Measurements from ENCODE around the gene PRKCB.

PRKCB gene

DNA sequence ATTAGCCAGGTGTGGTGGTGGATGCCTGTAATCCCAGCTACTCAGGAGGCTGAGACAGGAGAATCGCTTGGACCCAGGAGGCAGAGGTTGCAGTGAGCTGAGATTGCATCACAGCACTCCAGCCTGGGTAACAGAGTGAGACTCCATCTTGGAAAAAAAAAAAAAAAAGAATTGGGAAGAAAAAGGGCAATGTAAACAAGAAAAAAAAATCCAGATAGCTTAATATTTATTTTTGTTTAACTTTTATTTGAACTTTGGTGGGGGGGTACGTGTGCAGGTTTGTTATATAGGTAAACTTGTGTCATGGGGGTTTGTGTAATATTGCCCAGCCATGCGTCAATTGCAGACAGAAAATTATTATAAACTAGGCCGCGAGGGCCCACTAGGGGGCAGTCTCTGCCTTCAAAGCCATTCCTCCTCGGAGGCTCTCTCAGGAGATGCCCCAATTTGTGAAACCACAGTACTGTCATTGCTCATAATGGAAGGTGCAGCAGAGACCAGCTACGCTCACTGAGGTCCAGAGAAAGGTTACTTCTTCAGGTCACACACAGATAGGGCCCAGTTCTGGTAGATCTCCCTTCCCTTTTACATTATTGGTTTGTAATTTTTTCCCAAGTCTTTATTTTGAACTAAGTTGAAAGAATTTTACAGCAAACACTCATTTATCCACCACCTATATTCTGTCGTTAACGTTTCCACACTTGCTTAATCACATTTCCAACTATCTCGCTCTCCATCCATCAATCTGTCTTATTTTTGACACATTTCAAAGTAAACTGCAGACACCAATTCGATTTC lies 206.2 kb downstream of the PRKCB start:
- peak; percentile 59 to 67 for DNase-seq (ENCODE audit: low read depth in 2 of 2)

DNA sequence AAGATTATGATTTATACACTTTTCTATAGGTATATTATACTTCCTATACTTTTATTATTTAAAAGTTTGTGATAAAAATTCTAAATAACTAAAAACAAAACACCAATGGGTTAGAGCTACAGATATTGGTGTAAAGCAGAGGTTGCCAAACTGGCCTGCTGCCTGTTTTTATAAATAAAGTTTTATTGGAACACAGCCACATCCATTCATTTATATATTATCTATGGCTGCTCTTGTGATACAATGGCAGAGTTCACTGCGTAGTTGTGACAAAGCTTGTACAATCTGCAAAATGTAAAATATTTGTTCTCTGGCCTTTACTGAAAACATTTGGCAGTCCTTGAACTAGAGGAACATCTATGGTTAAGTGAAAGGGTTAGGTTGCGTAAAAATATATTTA lies 208.7 kb downstream of the PRKCB start:
- no peak for DNase-seq (ENCODE audit: low read depth in 2 of 2)

DNA sequence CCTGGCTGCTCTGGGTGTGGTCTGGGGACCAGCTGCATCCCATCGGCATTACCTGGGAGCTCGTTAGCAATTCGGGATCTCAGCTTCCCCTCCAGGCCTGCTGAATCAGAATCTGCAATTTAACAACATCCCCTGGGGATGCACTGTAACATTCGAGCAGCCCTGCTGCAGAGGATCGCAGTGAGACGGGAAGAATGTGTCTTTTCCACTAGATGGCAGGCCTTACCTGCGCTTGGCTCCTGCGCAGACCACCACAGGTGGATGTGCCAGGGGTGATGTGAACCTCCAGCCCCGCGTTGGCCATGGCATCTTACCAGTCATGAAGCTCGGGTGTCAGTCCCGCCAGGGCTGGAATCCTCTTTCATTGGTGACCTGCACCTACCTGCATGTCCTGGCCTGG lies 209.9 kb downstream of the PRKCB start:
- no peak for DNase-seq (ENCODE audit: low read depth in 2 of 2)

DNA sequence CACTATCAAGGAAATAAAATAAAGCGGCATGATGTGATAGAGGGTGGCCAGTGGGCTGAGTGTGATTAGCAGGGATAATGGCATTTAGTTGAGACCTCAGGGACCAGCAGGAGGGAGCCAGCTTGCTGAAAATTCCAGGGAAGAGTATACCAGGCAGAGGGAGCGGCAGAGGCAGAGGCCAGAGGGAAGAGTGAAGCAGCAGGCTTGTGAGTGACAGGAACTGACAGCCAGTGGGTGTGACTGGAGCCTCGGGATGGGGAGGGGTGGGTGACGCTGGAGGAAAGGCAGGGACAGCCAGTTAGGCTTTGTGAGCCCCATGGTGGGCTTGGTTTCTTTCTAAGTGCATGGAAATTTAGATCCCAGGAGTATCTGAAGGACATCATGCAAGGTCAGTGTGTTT lies 210.7 kb downstream of the PRKCB start:
- no peak for DNase-seq (ENCODE audit: low read depth in 2 of 2)

DNA sequence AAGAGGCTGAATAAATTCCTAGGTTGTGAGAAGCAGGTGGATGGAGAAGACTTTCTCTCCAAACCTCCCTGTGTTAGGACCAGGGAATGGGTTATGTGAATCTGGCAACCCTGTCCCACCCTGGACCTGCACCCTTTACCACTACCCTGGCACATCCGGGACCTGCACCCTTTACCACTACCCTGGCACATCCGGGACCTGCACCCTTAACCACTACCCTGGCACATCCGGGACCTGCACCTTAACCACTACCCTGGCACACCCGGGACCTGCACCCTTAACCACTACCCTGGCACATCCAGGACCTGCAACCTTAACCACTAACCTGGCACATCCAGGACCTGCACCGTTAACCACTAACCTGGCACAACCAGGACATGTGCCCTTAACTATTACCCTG lies 213.3 kb downstream of the PRKCB start:
- DNase-seq (ENCODE audit: low read depth in 2 of 2): no peak

DNA sequence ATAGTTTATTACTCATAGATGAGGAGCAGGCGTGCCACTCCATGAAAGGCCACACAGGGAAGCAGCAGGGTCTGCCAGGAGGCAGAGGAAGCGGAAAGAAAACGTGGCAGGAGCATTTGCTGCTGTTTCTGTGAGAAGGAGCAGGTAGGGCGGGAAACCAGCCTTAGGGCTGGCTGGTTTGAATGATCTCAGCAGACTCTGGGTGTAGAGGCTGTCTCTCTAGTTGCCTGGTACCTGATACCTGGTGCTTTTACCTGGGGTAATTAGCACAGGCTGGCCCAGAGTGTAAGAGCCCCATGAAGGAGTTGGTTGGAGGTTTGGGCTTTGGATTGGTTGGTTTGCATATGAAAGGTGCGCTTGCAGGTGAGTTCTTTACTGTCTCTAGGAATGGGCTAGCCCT lies 215.3 kb downstream of the PRKCB start:
- no peak for DNase-seq (ENCODE audit: low read depth in 2 of 2)

DNA sequence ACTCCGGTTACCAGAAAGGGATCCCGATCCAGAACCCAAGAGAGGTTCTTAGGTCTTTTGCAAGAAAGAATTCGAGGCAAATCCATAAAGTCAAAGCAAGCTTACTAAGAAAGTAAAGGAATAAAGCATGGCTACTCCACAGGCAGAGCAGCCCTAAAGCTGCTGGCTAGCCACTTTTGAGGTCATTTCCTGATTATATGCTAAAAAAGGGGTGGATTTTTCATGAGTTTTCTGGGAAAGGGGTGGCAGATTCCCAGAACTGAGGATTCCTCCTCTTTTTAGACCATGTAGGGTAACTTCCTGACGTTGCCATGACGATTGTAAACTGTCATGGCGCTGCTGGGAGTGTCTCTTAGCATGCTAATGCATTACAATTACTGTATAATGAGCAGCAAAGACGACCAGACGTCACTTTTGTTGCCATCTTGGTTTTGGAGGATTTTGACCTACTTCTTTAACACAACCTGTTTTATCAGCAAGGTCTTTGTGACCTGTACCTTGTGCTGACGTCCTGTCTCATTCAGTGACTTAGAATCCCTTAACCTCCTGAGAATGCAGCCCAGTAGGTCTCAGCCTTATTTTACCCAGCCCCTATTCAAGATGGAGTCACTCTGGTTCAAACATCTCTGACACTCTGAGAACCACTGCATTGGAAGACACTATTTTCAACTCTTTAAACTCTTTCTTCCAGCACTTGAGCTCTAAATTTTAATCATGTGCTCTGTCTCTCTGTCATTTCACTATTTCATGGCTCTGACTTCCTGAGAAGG lies 216.7 kb downstream of the PRKCB start:
- DNase-seq (ENCODE audit: low read depth in 2 of 2): no peak

DNA sequence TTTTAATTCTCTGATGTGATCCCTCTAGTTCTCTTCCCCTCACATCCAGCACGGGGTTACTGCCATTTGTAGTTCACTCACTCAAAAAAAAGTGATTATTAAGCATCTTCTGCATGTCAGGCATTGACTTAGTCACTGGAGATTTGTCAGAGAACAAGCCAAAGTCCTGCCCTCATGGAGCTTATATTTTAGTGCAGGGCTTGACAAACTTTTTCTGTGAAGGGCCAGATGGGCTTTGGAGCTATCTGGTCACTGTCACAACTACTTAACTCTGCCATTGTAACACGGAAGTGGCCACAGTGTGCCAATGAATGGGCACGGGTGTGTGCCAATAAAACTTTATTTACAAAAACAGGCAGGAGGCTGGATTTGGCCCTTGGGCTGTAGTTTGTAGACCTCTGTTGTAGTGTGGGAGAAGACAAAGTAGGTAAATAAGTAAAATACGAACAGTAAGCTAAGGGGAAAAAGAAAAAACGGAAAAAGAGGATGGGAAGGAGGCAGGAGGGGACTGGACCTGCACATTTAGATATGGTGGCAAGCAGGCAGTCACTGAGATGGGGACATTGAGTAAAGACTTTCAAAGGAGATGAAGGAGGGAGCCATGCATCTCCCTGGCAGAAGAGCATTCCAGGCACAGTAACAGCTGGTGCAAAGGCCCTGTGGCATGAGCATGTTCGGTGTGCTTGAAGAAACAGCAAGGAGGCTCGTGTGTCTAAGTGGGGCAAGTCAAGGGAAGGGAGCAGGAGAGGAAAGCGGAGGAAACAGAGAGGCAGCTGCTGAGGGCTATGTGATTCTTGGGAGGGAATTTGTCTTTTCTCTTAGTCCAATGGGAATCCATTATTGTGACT lies 217.5 kb downstream of the PRKCB start:
- no peak for DNase-seq (ENCODE audit: low read depth in 2 of 2)

DNA sequence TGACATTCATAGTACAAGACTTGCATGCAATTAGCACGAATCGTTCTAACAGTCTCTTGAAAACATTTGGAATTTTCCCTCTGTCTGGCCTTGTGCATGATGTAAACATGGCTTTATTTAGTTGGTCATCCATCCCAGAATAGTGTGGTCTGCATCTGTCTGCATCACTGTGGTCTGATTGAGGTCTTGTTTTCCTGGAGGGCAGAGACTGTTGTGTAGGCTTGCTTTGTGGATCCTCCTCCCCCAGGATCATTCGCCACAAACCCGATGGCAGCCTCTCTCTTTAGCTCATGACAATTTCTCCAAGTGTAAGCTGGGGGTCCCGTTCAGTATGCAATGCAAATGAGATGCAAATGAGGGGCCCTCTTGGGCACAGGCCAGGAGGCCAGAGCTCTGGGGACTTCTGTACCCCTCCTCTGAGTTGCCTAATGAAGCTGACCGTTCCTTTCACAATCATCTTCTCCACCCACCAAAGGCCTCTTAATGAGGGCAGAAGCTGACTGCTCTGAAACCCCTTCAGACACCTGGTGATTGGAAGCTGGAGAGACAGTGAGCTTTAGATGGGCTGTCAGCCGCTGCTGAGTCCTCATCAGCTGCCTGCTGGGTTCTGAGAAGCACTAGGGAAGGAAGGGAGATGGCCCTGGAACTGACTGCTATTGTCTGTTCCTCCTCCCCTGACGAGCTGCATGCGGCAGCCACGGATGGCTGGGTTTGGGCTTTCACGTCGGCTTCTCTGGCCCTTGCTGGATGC lies 219.1 kb downstream of the PRKCB start:
- no peak for DNase-seq (ENCODE audit: low read depth in 2 of 2)

DNA sequence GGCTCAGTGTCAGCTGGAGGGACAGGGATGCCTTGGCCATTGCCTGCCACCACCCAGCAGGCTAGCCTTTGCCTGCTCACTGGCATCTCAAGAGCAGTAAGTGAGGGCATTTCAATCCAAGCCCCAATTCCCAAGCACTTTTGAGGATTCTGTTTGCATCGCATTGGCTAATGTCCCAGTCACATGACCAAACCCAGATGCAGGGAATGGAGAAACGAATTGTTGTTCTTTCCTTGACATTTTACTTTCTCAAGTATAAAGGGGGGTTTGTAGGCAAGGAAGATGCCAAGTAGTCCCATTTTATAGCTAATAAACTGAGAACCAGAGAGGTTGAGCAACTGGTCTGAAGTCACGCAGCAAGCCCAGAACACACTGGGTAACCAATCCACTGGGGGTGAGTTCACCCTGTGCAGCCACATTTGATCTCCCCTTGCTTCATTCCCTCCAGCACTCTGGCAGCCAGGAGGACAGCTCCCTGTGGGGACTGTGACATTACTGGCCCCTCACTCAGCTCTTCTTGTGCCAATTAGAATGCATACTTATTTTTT lies 226.6 kb downstream of the PRKCB start:
- no peak for DNase-seq (ENCODE audit: low read depth in 2 of 2)

DNA sequence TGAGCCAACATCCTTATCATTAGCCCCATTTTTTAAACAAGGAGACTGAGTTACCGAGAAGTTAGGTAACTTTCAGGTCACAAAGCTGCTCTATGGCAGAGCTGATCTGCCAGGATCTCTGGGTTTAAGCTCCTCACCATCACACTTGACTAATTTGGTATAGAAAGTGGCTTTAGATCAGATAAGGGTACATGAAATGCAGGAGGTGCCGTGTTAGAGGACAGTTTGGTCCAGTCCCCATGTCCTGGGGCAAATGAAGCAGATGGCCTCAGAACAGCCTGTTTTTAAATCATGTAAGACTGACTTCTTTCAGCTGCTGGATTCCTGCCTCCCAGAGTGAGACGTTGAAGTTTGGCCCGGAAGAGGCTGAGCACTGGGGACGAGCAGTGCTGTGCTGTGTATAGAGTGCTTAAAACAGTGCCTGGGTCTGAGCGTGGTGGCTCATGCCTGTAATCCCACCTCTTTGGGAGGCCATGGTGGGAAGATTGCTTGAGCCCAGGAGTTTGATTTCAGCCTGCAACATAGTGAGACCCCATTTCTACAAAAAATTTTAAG lies 233.3 kb downstream of the PRKCB start:
- DNase-seq (ENCODE audit: low read depth in 2 of 2): no peak

DNA sequence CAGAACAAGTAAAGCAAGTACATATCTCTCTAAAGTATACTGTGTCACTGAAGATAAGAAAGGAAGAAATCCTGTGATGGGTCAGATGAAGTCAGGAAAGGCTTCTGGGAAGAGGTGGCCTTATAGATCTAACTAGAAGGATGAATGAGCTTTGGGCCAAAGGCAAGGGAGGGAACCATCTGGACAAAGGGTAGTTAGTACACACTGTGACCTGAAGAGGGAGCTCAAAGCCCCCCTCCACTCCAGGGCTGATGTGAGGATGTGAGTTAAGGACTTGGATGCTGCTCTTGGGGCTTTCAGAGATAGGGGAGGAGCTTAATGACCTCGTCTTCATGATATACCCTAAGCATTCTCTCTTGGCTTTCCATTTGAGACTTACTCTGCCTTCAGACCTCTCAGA lies 235.1 kb downstream of the PRKCB start:
- DNase-seq (ENCODE audit: low read depth in 2 of 2): no peak

DNA sequence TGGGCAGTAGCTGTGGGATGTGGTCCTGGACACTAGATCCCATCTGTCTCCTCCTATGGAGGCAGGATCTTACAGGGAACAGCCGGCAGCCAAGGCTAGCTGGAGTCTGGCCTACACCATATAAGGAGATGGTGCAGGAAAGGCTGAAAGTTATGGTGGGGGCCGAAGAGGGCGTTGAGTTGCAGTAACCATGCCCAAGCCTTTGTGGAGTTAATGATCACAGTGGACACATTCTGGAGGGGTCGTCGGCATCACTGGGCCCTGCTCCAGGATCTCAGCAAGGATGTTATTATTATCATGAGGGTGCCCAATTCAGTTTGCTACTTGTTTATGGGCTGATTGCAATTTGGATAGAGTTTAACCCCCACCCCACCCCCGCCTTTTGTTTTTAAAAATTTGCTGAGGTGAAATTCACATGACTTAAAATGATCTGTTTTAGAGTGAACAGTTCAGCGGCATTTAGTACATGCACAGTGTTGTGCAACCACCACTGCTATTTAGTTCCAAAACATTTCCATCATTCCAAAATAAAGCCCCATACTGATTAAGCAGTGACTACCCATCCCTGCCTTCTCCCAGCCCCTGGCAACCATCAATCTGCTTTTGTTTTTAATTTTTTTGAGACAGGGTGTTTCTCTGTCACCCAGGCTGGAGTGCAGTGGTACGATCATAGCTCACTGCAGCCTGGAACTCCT lies 236.0 kb downstream of the PRKCB start:
- DNase-seq (ENCODE audit: low read depth in 2 of 2): no peak

DNA sequence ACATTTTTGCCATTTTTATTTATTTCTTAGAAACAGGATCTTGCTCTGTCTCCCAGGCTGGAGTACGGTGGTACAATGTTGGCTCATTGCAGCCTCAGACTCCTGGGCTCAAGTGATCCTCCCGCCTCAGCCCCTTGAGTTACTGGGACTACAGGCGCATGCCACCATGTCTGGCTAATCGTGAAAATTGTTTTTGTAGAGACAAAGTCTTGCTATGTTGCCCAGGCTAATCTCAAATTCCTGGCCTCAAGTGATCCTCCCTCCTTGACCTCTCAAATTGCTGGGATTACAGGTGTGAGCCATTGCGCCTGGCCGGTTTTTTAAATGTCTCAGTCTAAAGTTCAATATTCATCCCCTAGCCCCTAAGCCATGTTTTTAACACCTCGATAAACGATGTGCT lies 237.5 kb downstream of the PRKCB start:
- no peak for DNase-seq (ENCODE audit: low read depth in 2 of 2)

DNA sequence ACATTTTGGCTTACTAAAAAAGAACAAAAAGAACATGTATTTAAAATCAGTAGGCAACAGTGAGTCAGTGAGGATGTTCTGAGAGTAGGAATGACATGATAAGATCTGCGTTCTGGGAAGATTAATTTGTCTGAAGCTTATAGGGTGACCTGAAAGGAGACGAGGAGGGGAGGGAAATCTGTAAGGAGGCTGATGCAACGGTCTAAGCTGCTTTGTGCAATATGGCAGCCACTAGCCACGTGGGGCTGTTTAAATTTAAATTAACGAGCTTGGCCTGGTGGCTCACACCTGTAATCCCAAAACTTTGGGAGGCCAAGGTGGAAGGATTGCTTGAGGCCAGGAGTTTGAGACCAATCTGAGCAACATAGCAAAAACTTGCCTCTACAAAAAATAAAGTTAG lies 238.8 kb downstream of the PRKCB start:
- no peak for DNase-seq (ENCODE audit: low read depth in 2 of 2)

DNA sequence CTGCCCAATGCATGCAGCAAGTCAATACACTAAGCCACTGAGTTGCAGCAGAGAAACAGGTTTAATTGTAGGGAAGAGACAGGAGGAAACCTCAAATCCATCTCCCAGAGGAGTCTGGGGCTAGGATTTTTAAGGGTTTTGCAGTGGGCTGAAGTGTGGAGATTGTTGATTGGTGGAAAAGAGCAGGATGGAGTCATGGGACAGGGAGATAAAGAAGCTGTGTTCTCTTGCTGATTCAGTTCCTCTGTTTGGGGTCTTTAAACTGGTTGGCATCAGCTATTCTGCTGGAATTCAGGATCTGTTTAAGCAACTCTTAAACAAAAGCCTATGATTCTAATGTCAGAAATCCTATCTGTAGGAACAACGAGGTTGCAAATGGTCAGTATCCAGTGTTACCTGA lies 239.5 kb downstream of the PRKCB start:
- DNase-seq (ENCODE audit: low read depth in 2 of 2): no peak

DNA sequence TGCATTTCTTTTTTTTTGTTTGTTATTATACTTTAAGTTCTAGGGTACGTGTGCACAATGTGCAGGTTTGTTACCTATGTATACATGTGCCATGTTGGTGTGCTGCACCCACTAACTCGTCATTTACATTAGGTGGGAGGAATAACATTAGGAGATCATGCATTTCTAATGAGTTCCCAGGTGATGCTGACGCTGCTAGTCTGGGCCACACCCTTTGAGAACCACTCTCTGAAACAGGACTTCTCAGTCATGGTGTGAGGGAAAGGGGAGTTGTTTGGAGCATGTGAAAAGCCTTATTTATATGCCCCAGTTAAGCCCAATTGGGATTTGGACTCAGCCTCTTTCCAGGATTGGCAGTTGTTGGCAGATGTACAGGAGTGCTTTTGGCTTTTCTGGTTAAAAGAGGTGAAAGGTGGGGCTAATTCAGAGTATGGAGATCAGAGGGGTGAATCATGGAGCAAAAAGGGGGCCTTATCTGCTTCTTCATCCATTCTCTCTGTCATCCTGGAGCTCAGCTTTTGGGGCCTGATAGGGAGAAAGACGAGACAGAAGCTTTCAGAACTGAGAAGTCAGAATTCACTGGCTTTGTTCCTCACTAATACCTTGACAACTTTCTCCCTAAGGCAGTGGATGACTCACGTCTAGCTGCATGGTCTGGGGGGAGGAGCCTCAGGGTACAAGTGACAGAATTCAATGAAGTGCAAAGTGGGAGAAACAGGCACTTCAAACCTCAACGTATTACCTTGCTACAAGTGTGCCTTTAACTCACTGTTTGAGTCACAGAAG lies 240.3 kb downstream of the PRKCB start:
- no peak for DNase-seq (ENCODE audit: low read depth in 2 of 2)

DNA sequence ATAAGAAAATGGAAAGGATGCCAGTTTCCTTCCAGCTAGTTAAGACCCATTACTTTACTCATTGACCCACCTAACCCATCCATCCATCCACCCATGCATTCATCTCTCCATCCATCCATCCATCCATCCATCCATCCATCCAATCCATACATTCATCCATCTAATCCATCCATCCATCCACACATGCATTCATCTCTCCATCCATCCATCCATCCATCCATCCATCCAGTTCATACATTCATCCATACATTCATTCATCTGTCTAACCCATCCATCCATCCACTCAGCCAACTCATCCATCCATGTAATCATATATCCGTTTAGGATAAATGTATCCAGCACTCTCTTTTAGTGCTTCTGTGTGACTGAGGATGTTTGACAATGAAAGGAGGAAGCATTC lies 241.5 kb downstream of the PRKCB start:
- no peak for DNase-seq (ENCODE audit: low read depth in 2 of 2)

DNA sequence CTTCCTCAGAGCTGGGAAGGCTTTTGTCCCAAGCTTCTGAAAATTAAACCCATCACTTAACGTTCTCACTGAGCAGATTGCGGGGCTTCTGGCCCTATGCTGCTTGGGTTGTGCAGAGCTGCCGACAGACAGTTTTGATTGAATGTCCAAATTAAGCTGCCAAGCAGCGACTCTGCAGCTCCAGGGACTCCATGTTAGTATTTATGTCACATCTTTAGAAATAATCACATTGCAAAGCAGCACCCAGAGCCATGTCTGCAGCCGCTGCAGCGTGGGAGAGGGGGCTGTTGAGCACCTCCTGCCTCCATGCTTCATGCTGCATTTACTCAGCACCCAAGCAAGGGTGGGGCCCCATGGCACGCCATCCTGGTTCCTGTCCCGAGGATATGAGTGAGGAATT lies 242.2 kb downstream of the PRKCB start:
- no peak for DNase-seq (ENCODE audit: low read depth in 2 of 2)

DNA sequence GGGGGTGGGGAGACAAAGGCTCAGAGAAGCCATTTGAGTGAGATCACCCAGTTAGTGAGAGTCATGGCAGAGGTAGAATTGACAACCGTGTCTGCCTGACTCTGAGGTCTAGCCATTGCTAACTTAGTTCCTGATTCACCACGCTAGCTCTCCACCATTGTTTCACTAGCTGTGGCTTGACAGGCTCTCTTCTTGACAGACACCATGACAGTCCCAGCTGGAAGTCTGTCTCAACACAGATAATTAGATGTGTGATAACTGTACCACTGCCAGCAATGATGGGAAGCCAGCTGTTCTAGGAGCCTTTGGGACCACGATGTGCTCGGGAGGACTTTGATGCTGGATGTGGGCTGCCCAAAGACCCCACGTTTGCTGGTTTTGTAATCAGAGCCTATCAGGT lies 249.9 kb downstream of the PRKCB start:
- no peak for DNase-seq (ENCODE audit: low read depth in 2 of 2)
